HepG2 (cell line): ENCODE results near the gene ANKRD11. TPM values are rescaled to one million over a fixed set of nuclear protein-coding genes. Genes with fewer than 3 reads are reported as not detected.

Source experiments
- ATAC-seq: fragments of 200-7000 bp; cut with Tn5 transposase; 3 replicates; pipeline ENCODE4 v1.9.1; 2020; ENCODE audit warnings: mild to moderate bottlenecking, moderate library complexity
- BruUV-seq: library from RNA; stranded (reverse); fragments of 400-500 nt; replicated peaks from 2 replicates; lab custom pipeline; 2021; lab: Mats Ljungman, UMichigan
- CTCF ChIA-PET: fragments of 300-600 bp; formaldehyde crosslinking; extraction: SDS; loops from one replicate; lab custom pipeline; 2021; ENCODE audit warnings: low total read pairs, inconsistent platforms, low intra/inter-chr PET ratio; lab: Yijun Ruan, JAX
- POLR2A ChIA-PET: fragments of 350-600 bp; sonication (Branson Sonifier 250); formaldehyde crosslinking; loops from one replicate; lab custom pipeline; 2020; ENCODE audit warnings: antibody characterized with exemption, inconsistent platforms; lab: Yijun Ruan, JAX
- DNase-seq: peaks from one replicate; pipeline ENCODE4 v3.0.0-alpha.2; 2015; ENCODE audit warnings: low spot score
- FAIRE-seq: peaks from 3 replicates; lab custom pipeline; 2011; peaks lifted over from hg19 to GRCh38; lab: Jason Lieb, UNC
- H2AFZ ChIP-seq: one replicate; pipeline ENCODE4 v1.6.1; 2011; ENCODE audit warnings: low read length, inconsistent platforms
- H3K27ac ChIP-seq: fragments of 300-600 bp; 3 replicates; pipeline ENCODE4 v1.8.0; 2011; ENCODE audit warnings: mixed run types, mild to moderate bottlenecking, mixed read lengths, low read length, inconsistent platforms; ENCODE audit not compliant: insufficient read depth; ENCODE audit errors: extremely low read length
- H3K27me3 ChIP-seq, 2 experiments: fragments of 200-600 bp in 1 of 2; 2 replicates in 1 of 2; 3 replicates in 1 of 2; pipeline versions ENCODE4 v1.6.0 to v1.8.0; 2011; ENCODE audit warnings: low read length in 2 of 2, mild to moderate bottlenecking in 2 of 2, moderate library complexity in 2 of 2, inconsistent platforms in 1 of 2; ENCODE audit not compliant: insufficient read depth in 2 of 2, control insufficient read depth in 1 of 2
- H3K36me3 ChIP-seq, 2 experiments: fragments of 200-600 bp in 1 of 2; replicated peaks in 1 of 2; 2 replicates in 1 of 2; 3 replicates in 1 of 2; pipeline versions ENCODE4 v1.5.1 to v1.8.0; 2011; ENCODE audit warnings: low read length in 2 of 2, inconsistent platforms in 1 of 2; ENCODE audit not compliant: insufficient read depth in 2 of 2, control insufficient read depth in 1 of 2
- H3K4me1 ChIP-seq: 2 replicates; pipeline ENCODE4 v1.5.1; 2012; ENCODE audit warnings: low read length, inconsistent platforms; ENCODE audit not compliant: insufficient read depth
- H3K4me2 ChIP-seq: 2 replicates; pipeline ENCODE4 v1.6.0; 2011; ENCODE audit warnings: low read depth, low read length, inconsistent platforms
- H3K4me3 ChIP-seq, 3 experiments: fragments of 200-600 bp in 1 of 3; sonication (generic), shearing (Covaris generic) in 1 of 3; replicated peaks in 1 of 3; 2 replicates each; pipeline ENCODE4 v1.5.1; 2011 to 2016; ENCODE audit warnings: low read length in 3 of 3, inconsistent platforms in 2 of 3, low read depth in 2 of 3, mild to moderate bottlenecking in 2 of 3, control low read depth in 1 of 3, mixed read lengths in 1 of 3; ENCODE audit not compliant: insufficient read depth in 1 of 3
- H3K79me2 ChIP-seq: one replicate; pipeline ENCODE4 v1.6.1; 2011; ENCODE audit warnings: low read length, inconsistent platforms; ENCODE audit not compliant: insufficient read depth
- H3K9ac ChIP-seq: 2 replicates; pipeline ENCODE4 v1.6.0; 2011; ENCODE audit warnings: mild to moderate bottlenecking, low read depth, low read length, inconsistent platforms; ENCODE audit not compliant: insufficient read depth
- H3K9me3 ChIP-seq: 2 replicates; pipeline ENCODE4 v1.5.1; 2012; ENCODE audit warnings: mild to moderate bottlenecking, low read length
- H4K20me1 ChIP-seq: 2 replicates; pipeline ENCODE4 v1.6.0; 2011; ENCODE audit warnings: inconsistent platforms, mild to moderate bottlenecking, low read length, moderate library complexity; ENCODE audit not compliant: insufficient read depth
- CC2D1A ChIP-seq: sonication (generic); formaldehyde crosslinking; IDR thresholded peaks from 2 replicates; pipeline ENCODE4 v1.8.1; 2023; ENCODE audit warnings: mild to moderate bottlenecking, missing genetic modification reagents
- EZH2 ChIP-seq: conservative IDR thresholded peaks from 2 replicates; pipeline ENCODE4 v1.6.1; 2012; ENCODE audit warnings: mild to moderate bottlenecking, low read depth, low read length, moderate library complexity
- FUBP1 ChIP-seq: sonication (generic); formaldehyde crosslinking; IDR thresholded peaks from 2 replicates; pipeline ENCODE4 v1.5.1; 2020; ENCODE audit warnings: missing genetic modification reagents, mild to moderate bottlenecking, borderline replicate concordance
- HMGA1 ChIP-seq: sonication (generic); formaldehyde crosslinking; conservative IDR thresholded peaks from 2 replicates; pipeline ENCODE4 v1.4.0; 2020; ENCODE audit warnings: missing genetic modification reagents
- RBM22 ChIP-seq: fragments of 200-400 bp; formaldehyde crosslinking; optimal IDR thresholded peaks from 2 replicates; pipeline ENCODE3; 2017; ENCODE audit warnings: mild to moderate bottlenecking, low read length, moderate library complexity
- ZNF251 ChIP-seq: sonication (generic); formaldehyde crosslinking; IDR thresholded peaks from 2 replicates; pipeline ENCODE4 v1.9.0; 2021; ENCODE audit warnings: mild to moderate bottlenecking, missing genetic modification reagents
- ZNF331 ChIP-seq: sonication (generic); formaldehyde crosslinking; IDR thresholded peaks from 2 replicates; pipeline ENCODE4 v1.4.0; 2020; ENCODE audit warnings: missing genetic modification reagents
- ZNF703 ChIP-seq: sonication (generic); formaldehyde crosslinking; IDR thresholded peaks from 2 replicates; pipeline ENCODE4 v1.5.1; 2020; ENCODE audit warnings: missing genetic modification reagents, mild to moderate bottlenecking, moderate library complexity, borderline replicate concordance
- WGBS: methylation state at CpG from one replicate; pipeline ENCODE4 v1.1.6; 2017; ENCODE audit warnings: low lambda C conversion rate; 5-methylcytosine and 5-hydroxymethylcytosine counted together
- in situ Hi-C: cut with HindIII; loops from 2 replicates; pipeline ENCODE4 v1.10.0; 2017; ENCODE audit warnings: low pct_unique_long_range_greater_than_20kb; ENCODE audit not compliant: extremely low pct_ligation_motif_present
- intact Hi-C: fragments of 100-400 bp; cut with micrococcal nuclease; formaldehyde crosslinking; loops from one replicate; pipeline ENCODE4 v1.10.0; 2022; ENCODE audit not compliant: unreplicated experiment
- polyA plus RNA-seq, 8 experiments: library from polyadenylated mRNA; depleted of rRNA in 3 of 8; stranded (reverse) in 7 of 8; unstranded in 1 of 8; fragments of >200 nt; fragmentation: Illumina TruSeq in 4 of 8; extraction: Trizol in 4 of 8; gene quantifications; 2 replicates each; pipeline versions ENCODE4 v1.2.1 to v1.2.3, GENCODE V29; 2011 to 2016; ENCODE audit warnings: low read depth in 4 of 8, missing spikeins in 1 of 8, mixed read lengths in 1 of 8; ENCODE audit not compliant: insufficient read depth in 1 of 8
- total RNA-seq, 5 experiments: library from RNA; depleted of rRNA; stranded (reverse); fragments of >200 nt; fragmentation: Illumina TruSeq; extraction: Trizol; gene quantifications; 2 replicates each; pipeline ENCODE4 v1.2.3, GENCODE V29; 2016; ENCODE audit warnings: low read depth in 1 of 5
- TF ChIP-seq, protein P1 (sequence below): sonication (generic); formaldehyde crosslinking; IDR thresholded peaks from 2 replicates; pipeline ENCODE4 v1.5.1; 2020; ENCODE audit warnings: missing genetic modification reagents, mild to moderate bottlenecking, borderline replicate concordance
- TF ChIP-seq, protein P2 (sequence below): sonication (generic); formaldehyde crosslinking; IDR thresholded peaks from 2 replicates; pipeline ENCODE4 v1.5.0; 2020; ENCODE audit warnings: missing genetic modification reagents, mild to moderate bottlenecking, borderline replicate concordance
- TF ChIP-seq, protein P3 (sequence below): sonication (generic); formaldehyde crosslinking; IDR thresholded peaks from 2 replicates; pipeline ENCODE4 v1.5.0; 2020; ENCODE audit warnings: mild to moderate bottlenecking, missing genetic modification reagents
- TF ChIP-seq, protein P4 (sequence below): sonication (generic); formaldehyde crosslinking; IDR thresholded peaks from 2 replicates; pipeline ENCODE4 v1.5.0; 2020; ENCODE audit warnings: mild to moderate bottlenecking, missing genetic modification reagents, moderate library complexity

ANKRD11 gene
- total and polyA plus RNA-seq, 2 of the 13 experiments (the other 11 are each of a cell fraction or from before 2014, with no cell fraction given) = 21.4 to 38.4 TPM

DNA sequence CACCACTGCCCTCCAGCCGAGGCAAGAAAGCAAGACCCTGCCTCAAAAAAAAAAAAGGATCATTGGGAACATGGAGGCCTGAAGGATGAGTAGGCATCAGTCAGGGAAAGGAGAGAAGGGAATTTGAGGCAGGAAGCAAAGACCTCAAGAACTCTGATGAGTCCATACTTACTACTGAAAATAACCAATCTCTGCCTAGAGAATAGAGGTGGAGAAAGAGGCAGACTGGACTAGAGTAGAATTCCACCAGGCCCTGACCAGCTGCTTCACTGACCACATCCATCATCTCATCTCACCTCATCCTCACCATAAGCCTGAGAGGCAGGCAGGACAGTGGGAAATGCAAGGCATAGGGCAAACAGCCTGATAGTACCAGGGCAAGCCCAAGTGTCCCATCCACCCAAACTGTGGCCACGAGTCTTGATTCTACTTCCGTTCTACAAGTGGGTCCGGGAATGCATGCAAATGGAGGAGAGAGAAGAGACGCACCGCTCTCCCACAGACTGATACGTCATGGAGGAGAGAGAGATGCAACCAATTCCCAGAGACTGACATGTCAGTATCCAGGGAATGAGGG, 17.1 kb downstream of the ANKRD11 start:
- Histone ChIP-seq H3K4me1 (peaks cover 63% of the 10 kb centered on the region), H3K9ac (no peak overlapping the region), H3K27ac (peak overlapping the region; percentile 43), H2AFZ (no peak overlapping the region), H3K4me3 (no peak overlapping the region), H3K27me3 (no peaks in the 10 kb centered on the region), H3K79me2 (peaks cover 95% of the 10 kb centered on the region), H4K20me1 (peaks cover 96% of the 10 kb centered on the region), H3K4me2 (peak overlapping the region; percentile 2; the same call in 1 of the 2 replicates), H3K9me3 (no peaks in the 10 kb centered on the region), H3K36me3 (peaks cover 3 to 17% of the 10 kb centered on the region in 2 experiments; a peak in 4 of 5 replicates)
- in situ Hi-C loops = no loop called here
- no TSS peak for BruUV-seq
- CTCF ChIA-PET = no interaction called here
- DNase-seq (no peak), FAIRE-seq (no peak), ATAC-seq (peak; percentile 20)
- intact Hi-C loops = no loop called here
- POLR2A ChIA-PET = interaction anchor here (0.9 kb wide), 1 partner anchor 17 kb away, joined by 4 read pairs; no protein-coding TSS in a partner anchor
- WGBS = 79% methylated on average over 7 of the region's 7 CpGs
- TF ChIP-seq, protein P1, sequence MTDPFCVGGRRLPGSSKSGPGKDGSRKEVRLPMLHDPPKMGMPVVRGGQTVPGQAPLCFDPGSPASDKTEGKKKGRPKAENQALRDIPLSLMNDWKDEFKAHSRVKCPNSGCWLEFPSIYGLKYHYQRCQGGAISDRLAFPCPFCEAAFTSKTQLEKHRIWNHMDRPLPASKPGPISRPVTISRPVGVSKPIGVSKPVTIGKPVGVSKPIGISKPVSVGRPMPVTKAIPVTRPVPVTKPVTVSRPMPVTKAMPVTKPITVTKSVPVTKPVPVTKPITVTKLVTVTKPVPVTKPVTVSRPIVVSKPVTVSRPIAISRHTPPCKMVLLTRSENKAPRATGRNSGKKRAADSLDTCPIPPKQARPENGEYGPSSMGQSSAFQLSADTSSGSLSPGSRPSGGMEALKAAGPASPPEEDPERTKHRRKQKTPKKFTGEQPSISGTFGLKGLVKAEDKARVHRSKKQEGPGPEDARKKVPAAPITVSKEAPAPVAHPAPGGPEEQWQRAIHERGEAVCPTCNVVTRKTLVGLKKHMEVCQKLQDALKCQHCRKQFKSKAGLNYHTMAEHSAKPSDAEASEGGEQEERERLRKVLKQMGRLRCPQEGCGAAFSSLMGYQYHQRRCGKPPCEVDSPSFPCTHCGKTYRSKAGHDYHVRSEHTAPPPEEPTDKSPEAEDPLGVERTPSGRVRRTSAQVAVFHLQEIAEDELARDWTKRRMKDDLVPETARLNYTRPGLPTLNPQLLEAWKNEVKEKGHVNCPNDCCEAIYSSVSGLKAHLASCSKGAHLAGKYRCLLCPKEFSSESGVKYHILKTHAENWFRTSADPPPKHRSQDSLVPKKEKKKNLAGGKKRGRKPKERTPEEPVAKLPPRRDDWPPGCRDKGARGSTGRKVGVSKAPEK = no peak
- TF ChIP-seq, protein P2, sequence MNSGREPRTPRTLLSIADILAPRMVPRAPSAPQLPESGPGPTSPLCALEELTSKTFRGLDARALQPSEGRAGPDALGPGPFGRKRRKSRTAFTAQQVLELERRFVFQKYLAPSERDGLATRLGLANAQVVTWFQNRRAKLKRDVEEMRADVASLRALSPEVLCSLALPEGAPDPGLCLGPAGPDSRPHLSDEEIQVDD (CRISPR knock-in tag) = no peak
- no peak for TF ChIP-seq CC2D1A
- TF ChIP-seq EZH2 = no peak
- peak; percentile 69 for TF ChIP-seq RBM22
- no peak for TF ChIP-seq HMGA1 (CRISPR knock-in tag)
- TF ChIP-seq, protein P3, sequence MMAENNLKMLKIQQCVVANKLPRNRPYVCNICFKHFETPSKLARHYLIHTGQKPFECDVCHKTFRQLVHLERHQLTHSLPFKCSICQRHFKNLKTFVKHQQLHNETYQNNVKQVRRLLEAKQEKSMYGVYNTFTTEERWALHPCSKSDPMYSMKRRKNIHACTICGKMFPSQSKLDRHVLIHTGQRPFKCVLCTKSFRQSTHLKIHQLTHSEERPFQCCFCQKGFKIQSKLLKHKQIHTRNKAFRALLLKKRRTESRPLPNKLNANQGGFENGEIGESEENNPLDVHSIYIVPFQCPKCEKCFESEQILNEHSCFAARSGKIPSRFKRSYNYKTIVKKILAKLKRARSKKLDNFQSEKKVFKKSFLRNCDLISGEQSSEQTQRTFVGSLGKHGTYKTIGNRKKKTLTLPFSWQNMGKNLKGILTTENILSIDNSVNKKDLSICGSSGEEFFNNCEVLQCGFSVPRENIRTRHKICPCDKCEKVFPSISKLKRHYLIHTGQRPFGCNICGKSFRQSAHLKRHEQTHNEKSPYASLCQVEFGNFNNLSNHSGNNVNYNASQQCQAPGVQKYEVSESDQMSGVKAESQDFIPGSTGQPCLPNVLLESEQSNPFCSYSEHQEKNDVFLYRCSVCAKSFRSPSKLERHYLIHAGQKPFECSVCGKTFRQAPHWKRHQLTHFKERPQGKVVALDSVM (CRISPR knock-in tag) = no peak
- no peak for TF ChIP-seq ZNF331 (CRISPR knock-in tag)
- TF ChIP-seq, protein P4, sequence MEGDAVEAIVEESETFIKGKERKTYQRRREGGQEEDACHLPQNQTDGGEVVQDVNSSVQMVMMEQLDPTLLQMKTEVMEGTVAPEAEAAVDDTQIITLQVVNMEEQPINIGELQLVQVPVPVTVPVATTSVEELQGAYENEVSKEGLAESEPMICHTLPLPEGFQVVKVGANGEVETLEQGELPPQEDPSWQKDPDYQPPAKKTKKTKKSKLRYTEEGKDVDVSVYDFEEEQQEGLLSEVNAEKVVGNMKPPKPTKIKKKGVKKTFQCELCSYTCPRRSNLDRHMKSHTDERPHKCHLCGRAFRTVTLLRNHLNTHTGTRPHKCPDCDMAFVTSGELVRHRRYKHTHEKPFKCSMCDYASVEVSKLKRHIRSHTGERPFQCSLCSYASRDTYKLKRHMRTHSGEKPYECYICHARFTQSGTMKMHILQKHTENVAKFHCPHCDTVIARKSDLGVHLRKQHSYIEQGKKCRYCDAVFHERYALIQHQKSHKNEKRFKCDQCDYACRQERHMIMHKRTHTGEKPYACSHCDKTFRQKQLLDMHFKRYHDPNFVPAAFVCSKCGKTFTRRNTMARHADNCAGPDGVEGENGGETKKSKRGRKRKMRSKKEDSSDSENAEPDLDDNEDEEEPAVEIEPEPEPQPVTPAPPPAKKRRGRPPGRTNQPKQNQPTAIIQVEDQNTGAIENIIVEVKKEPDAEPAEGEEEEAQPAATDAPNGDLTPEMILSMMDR (CRISPR knock-in tag) = no peak
- TF ChIP-seq FUBP1 (CRISPR knock-in tag) = no peak
- no peak for TF ChIP-seq ZNF703 (CRISPR knock-in tag)
- TF ChIP-seq ZNF251 (CRISPR knock-in tag) = no peak
